Ishikawa (cell line): Measurements from ENCODE around the gene SLC6A6.

Source experiments
- CEBPB ChIP-seq: IDR thresholded peaks from 2 replicates; pipeline ENCODE4 v1.6.1; 2012
- CREB1 ChIP-seq: IDR thresholded peaks from 2 replicates; pipeline ENCODE4 v1.6.1; 2012; ENCODE audit warnings: low read depth
- EGR1 ChIP-seq: IDR thresholded peaks from 2 replicates; pipeline ENCODE4 v1.6.1; 2012
- EP300 ChIP-seq: IDR thresholded peaks from 2 replicates; pipeline ENCODE4 v1.6.1; 2012; ENCODE audit warnings: borderline replicate concordance
- REST ChIP-seq: IDR thresholded peaks from 2 replicates; pipeline ENCODE4 v1.6.1; 2012; ENCODE audit warnings: low read depth, mild to moderate bottlenecking
- TAF1 ChIP-seq: IDR thresholded peaks from 2 replicates; pipeline ENCODE4 v1.6.1; 2012; ENCODE audit warnings: low read depth, mild to moderate bottlenecking
- TCF12 ChIP-seq: IDR thresholded peaks from 2 replicates; pipeline ENCODE4 v1.6.1; 2012; ENCODE audit warnings: low read depth
- TEAD4 ChIP-seq: IDR thresholded peaks from 2 replicates; pipeline ENCODE4 v1.6.1; 2012
- USF1 ChIP-seq: IDR thresholded peaks from 2 replicates; pipeline ENCODE4 v1.6.1; 2012
- YY1 ChIP-seq: IDR thresholded peaks from 2 replicates; pipeline ENCODE4 v1.6.1; 2012; ENCODE audit warnings: low read depth

- TF ChIP-seq CREB1 (no peak), YY1 (no peak), EP300 (no peak), TAF1 (no peak), EGR1 (no peak), USF1 (no peak), TCF12 (no peak), CEBPB (no peak), TEAD4 (no peak), REST (no peak)
These were observed 78.7 kb downstream of the SLC6A6 start for GRCh38 chr3:14481018-14481645.
